GM12864 (cell line): ENCODE measurements around the gene C19orf47.
"Not testable (repeated sequence)": the region's sequence is repeated elsewhere in the genome, so short reads cannot be mapped to it uniquely, and the experiment has no call there.

Experiments used
- DNase-seq: peaks from one replicate; pipeline ENCODE4 v3.0.0-alpha.2; 2011; ENCODE audit warnings: low read depth
- H3K4me3 ChIP-seq: 2 replicates; pipeline ENCODE4 v1.5.1; 2011; ENCODE audit warnings: mild to moderate bottlenecking, low read depth, low read length, control low read depth
- CTCF ChIP-seq: IDR thresholded peaks from 2 replicates; pipeline ENCODE4 v1.5.1; 2011; ENCODE audit warnings: low read depth, mild to moderate bottlenecking, moderate library complexity, low read length, control low read depth, inconsistent platforms; ENCODE audit errors: missing control alignments

The C19orf47 gene

GRCh38 chr19:40376286-40376862 lies 28.2 kb upstream of the C19orf47 start:
- H3K4me3 ChIP-seq, result no peak overlapping the region
- no peak for TF ChIP-seq CTCF
- no peak for DNase-seq

GRCh38 chr19:40374084-40374483 lies 25.9 kb upstream of the C19orf47 start:
- DNase-seq, result no peak
- H3K4me3 ChIP-seq, result no peak overlapping the region
- TF ChIP-seq CTCF, result no peak

- no peak for TF ChIP-seq CTCF
- DNase-seq, result no peak
- no peak overlapping the region for H3K4me3 ChIP-seq
Observed at GRCh38 chr19:40371802-40372122, 23.6 kb upstream of the C19orf47 start.

GRCh38 chr19:40370997-40371801 lies 23.0 kb upstream of the C19orf47 start:
- no peak overlapping the region for H3K4me3 ChIP-seq
- no peak for TF ChIP-seq CTCF
- no peak for DNase-seq

- H3K4me3 ChIP-seq, DNase-seq: not testable (repeated sequence)
Observed at GRCh38 chr19:40370253-40370652, 22.1 kb upstream of the C19orf47 start.

- no peak for TF ChIP-seq CTCF
- H3K4me3 ChIP-seq, result no peak overlapping the region
- DNase-seq, result no peak
Observed at GRCh38 chr19:40369797-40370196, 21.6 kb upstream of the C19orf47 start.

- no peak for TF ChIP-seq CTCF
- no peak for DNase-seq
- no peak overlapping the region for H3K4me3 ChIP-seq
Observed at GRCh38 chr19:40367577-40368434, 19.6 kb upstream of the C19orf47 start.
